Activated CD4-positive, alpha-beta T cell treated with anti-CD3 and anti-CD28 coated beads, Interleukin-2, Interleukin-6, amounts not matched to agents 100 ng/mL and 50 ng/mL, durations not matched to agents 16 hours and 8 hours (primary cell): Measurements from ENCODE around the gene TTLL1.

ENCODE experiments used
- DNase-seq: peaks from one replicate; pipeline ENCODE4 v3.0.0-alpha.2; 2020

The TTLL1 gene

DNA sequence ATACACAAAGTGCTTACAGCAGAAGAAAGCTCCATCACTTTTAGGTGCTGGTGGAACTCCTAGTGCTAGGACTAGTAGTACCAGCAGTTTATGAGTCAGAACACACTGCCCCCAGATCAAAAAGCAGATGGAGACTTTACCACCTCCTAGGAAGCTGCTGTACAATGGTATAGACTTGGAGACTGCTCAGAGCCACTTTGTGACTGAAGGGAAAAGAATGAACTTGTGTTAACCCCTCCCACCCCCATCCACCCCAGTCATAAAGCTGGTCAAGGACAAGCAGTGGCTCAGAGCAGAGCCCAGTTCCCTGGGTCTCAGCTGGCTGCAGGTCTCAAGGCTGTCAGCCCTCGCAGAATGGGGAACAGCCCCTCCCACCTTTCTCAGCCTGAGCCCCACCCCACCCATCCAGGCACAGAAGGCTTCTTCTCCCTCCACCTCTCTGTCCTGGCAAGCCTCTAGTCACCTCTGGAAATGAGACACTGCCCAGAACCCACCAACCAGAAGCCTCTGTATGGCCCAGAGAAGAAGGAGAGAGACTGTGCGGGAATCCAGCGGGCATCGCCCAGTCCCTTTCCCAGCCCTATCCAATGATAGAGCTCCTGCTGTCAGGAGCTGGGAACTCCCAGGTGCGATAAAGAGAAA lies 98.1 kb downstream of the TTLL1 start:
- DNase-seq: no peak

DNA sequence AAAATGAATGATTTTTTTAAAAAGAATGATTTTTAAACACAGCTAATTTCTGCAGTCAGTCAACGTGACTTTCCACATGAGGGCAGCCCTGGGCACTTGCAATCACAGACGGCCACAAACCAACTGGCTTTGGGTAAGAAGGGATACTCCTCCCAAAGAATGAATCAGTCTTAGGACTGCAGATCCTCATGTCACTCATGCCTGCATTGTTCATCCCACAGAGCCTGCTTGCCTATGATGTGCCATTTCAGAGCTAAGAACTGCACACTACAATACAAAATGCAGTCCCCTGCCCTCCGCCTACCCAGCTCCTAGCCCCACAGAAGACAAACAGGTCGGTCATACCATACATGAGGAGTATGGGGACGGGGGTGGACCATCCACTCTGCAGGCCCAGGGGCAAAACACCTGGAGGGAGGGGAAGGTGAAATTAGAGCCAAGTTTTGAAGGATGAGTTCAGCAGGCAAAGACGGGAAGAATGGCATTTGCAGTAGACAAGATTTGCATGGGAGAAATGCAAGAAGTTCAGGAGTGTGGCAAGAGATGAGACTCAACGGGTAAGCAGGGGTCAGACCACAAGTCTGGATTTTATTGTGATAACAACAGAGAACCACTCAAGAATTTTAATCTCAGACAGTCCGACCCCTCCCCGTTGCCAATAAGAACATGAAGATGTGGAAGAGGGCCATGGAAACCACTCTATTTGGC lies 98.9 kb downstream of the TTLL1 start:
- no peak for DNase-seq
